OCI-LY7 (cell line): ENCODE results near the gene JMY. TPM values are rescaled to one million over a fixed set of nuclear protein-coding genes. Genes with fewer than 3 reads are reported as not detected.
A peak's percentile ranks its signal among the peaks of the same experiment; 100 is the strongest.

Experiments used
- Bru-seq: library from RNA; stranded (reverse); fragments of 400-500 nt; gene quantifications from one replicate; lab custom pipeline; 2021; lab: Mats Ljungman, UMichigan
- BruChase-seq, 2 experiments: library from RNA; stranded (reverse); fragments of 400-500 nt; gene quantifications; one replicate each; lab custom pipeline; 2021; lab: Mats Ljungman, UMichigan
- BruUV-seq: library from RNA; stranded (reverse); fragments of 400-500 nt; replicated peaks from 2 replicates; lab custom pipeline; 2021; lab: Mats Ljungman, UMichigan
- CTCF ChIA-PET: fragments of 300-600 bp; sonication (Branson Sonifier 250); formaldehyde crosslinking; loops from one replicate; lab custom pipeline; 2022; ENCODE audit warnings: antibody characterized with exemption; ENCODE audit not compliant: unreplicated experiment; lab: Charles Lee
- POLR2A ChIA-PET: fragments of 300-600 bp; sonication (Branson Sonifier 250); formaldehyde crosslinking; loops from one replicate; lab custom pipeline; 2022; ENCODE audit warnings: antibody characterized with exemption; lab: Charles Lee
- DNase-seq: peaks from one replicate; pipeline ENCODE4 v3.0.0-alpha.2; 2015; ENCODE audit warnings: low spot score
- H2AFZ ChIP-seq: fragments of 200-600 bp; sonication (generic), shearing (Covaris generic); 2 replicates; pipeline ENCODE4 v1.6.1; 2014; ENCODE audit warnings: mild to moderate bottlenecking, antibody characterized with exemption, low read length, moderate library complexity
- H3K27ac ChIP-seq: fragments of 200-600 bp; sonication (generic); 2 replicates; pipeline ENCODE4 v1.5.1; 2014; ENCODE audit warnings: mixed run types, low read depth, mild to moderate bottlenecking, moderate library complexity, low read length, inconsistent platforms; ENCODE audit not compliant: poor library complexity, severe bottlenecking
- H3K36me3 ChIP-seq: fragments of 200-600 bp; sonication (generic); 2 replicates; pipeline ENCODE4 v1.6.1; 2014; ENCODE audit warnings: mild to moderate bottlenecking, antibody characterized with exemption, low read length, moderate library complexity, mixed read lengths; ENCODE audit not compliant: insufficient read depth
- H3K4me1 ChIP-seq: fragments of 200-600 bp; sonication (generic); 2 replicates; pipeline ENCODE4 v1.5.1; 2014; ENCODE audit warnings: mild to moderate bottlenecking, low read length; ENCODE audit not compliant: insufficient read depth, poor library complexity, severe bottlenecking
- H3K4me2 ChIP-seq: fragments of 200-600 bp; sonication (generic); 2 replicates; pipeline ENCODE4 v1.6.1; 2014; ENCODE audit warnings: mild to moderate bottlenecking, low read length
- H3K4me3 ChIP-seq: fragments of 200-600 bp; sonication (generic); 2 replicates; pipeline ENCODE4 v1.5.1; 2014; ENCODE audit warnings: mild to moderate bottlenecking, low read depth, low read length; ENCODE audit not compliant: poor library complexity, severe bottlenecking
- H3K79me2 ChIP-seq: fragments of 200-600 bp; sonication (generic); 2 replicates; pipeline ENCODE4 v1.6.1; 2016; ENCODE audit warnings: low read depth, mild to moderate bottlenecking, low read length, moderate library complexity, mixed read lengths; ENCODE audit not compliant: insufficient read depth
- H3K9me2 ChIP-seq: fragments of 200-600 bp; sonication (generic); 2 replicates; pipeline ENCODE4 v1.6.1; 2016; ENCODE audit warnings: mild to moderate bottlenecking, low read length, mixed read lengths; ENCODE audit not compliant: insufficient read depth
- H3K9me3 ChIP-seq: fragments of 200-600 bp; sonication (generic); 2 replicates; pipeline ENCODE4 v1.6.1; 2014; ENCODE audit warnings: mild to moderate bottlenecking, mixed run types, low read length, mixed read lengths
- H4K20me1 ChIP-seq: fragments of 200-600 bp; sonication (generic); 2 replicates; pipeline ENCODE4 v1.6.1; 2014; ENCODE audit warnings: mild to moderate bottlenecking, antibody characterized with exemption, low read length, moderate library complexity, mixed read lengths; ENCODE audit not compliant: insufficient read depth
- CTCF ChIP-seq: fragments of 200-600 bp; sonication (generic); conservative IDR thresholded peaks from 2 replicates; pipeline ENCODE4 v1.5.1; 2014; ENCODE audit warnings: mild to moderate bottlenecking, antibody characterized with exemption, low read length, moderate library complexity, mixed read lengths
- EZH2phosphoT487 ChIP-seq: fragments of 200-600 bp; sonication (generic); IDR thresholded peaks from 2 replicates; pipeline ENCODE4 v1.6.1; 2018; ENCODE audit warnings: low read depth, borderline replicate concordance, mild to moderate bottlenecking, mixed run types, antibody characterized with exemption, low read length, moderate library complexity, mixed read lengths
- intact Hi-C: fragments of 100-400 bp; cut with micrococcal nuclease; formaldehyde crosslinking; loops from one replicate; pipeline ENCODE4 v1.10.0; 2022; ENCODE audit not compliant: unreplicated experiment
- long read RNA-seq: library from polyadenylated mRNA; stranded (forward); transcript quantifications from one replicate; pipeline ENCODE4 v2.0.0, GENCODE V29; 2022
- total RNA-seq, 2 experiments: library from RNA; depleted of rRNA in 1 of 2; stranded (reverse); fragments of >200 nt in 1 of 2; shearing (Covaris generic) in 1 of 2; gene quantifications; 2 replicates each; pipeline ENCODE4 v1.2.3, GENCODE V29; 2014 to 2022

The JMY gene
- total RNA-seq (2014; rRNA removed; shearing (Covaris generic)), result 4.3 and 4.5 TPM in 2 replicates
- 6.3 and 7.1 TPM in 2 replicates for total RNA-seq (2022)
- Bru-seq, nascent RNA, result percentile 67 among the genes with signal in this experiment
- percentile 52 among the genes with signal in this experiment for BruChase-seq, experiment 1, labeled RNA remaining after a 6-hour chase
- percentile 62 among the genes with signal in this experiment for BruChase-seq, experiment 2, labeled RNA remaining after a 2-hour chase
- long read RNA-seq, full-length matches to known transcripts, result 1 of 8 reads
- long read RNA-seq, partial matches to known transcripts, result 1 of 8 reads
- long read RNA-seq, other reads (novel, unspliced or antisense), result 6 of 8 reads

- H4K20me1 ChIP-seq, result peaks cover 12% of the 10 kb centered on the region; the same call in 1 of the 2 replicates
- ChIA-PET CTCF (no interaction called here), POLR2A (interaction anchor here (0.7 kb wide), 1 partner anchor 15 kb away, joined by 3 read pairs; no protein-coding TSS in a partner anchor)
- DNase-seq, result peak; percentile 87
- intact Hi-C loops, result loop anchor here (1.0 to 5.0 kb wide), 5 partner anchors 28 to 589 kb away; partner anchors contain the start of gene HOMER1
- TF ChIP-seq CTCF (no peak), EZH2phosphoT487 (no peak)
- no peaks in the 10 kb centered on the region for H3K9me2 ChIP-seq
- H3K79me2 ChIP-seq, result peaks cover 29% of the 10 kb centered on the region; the same call in 1 of the 2 replicates
- H3K4me2 ChIP-seq, result peak within 1 kb of the TSS; percentile 98
- peak within 1 kb of the TSS; percentile 97 for H3K4me3 ChIP-seq
- H3K27ac ChIP-seq, result peak within 1 kb of the TSS; percentile 51
- no TSS peak for BruUV-seq
- no peaks in the 10 kb centered on the region for H3K9me3 ChIP-seq
- peaks cover 27% of the 10 kb centered on the region for H3K4me1 ChIP-seq
- H3K36me3 ChIP-seq, result no peaks in the 10 kb centered on the region
- H2AFZ ChIP-seq, result peak within 1 kb of the TSS; percentile 88
Observed at GRCh38 chr5:79235634-79236361, at the start of gene JMY. Gene JMY, plus strand, starts transcription at chr5:79236131. Its CDS starts 520 bp downstream, at chr5:79236651.

GRCh38 chr5:79186455-79186854 is 49.5 kb upstream of the JMY start:
- no peak for DNase-seq
- no peak overlapping the region for H3K4me2 ChIP-seq
- BruUV-seq, result no TSS peak
- H3K36me3 ChIP-seq, result no peaks in the 10 kb centered on the region
- no peaks in the 10 kb centered on the region for H3K4me1 ChIP-seq
- intact Hi-C loops, result no loop called here
- TF ChIP-seq CTCF, result no peak
- TF ChIP-seq EZH2phosphoT487, result no peak
- no peak overlapping the region for H3K4me3 ChIP-seq
- no peaks in the 10 kb centered on the region for H3K9me2 ChIP-seq
- ChIA-PET POLR2A (no interaction called here), CTCF (no interaction called here)
- H2AFZ ChIP-seq, result no peak overlapping the region
- H3K9me3 ChIP-seq, result no peaks in the 10 kb centered on the region
- no peaks in the 10 kb centered on the region for H4K20me1 ChIP-seq
- no peaks in the 10 kb centered on the region for H3K79me2 ChIP-seq
- no peak overlapping the region for H3K27ac ChIP-seq
